GM18907 (cell line): ENCODE measurements around the gene KIAA1671.

ENCODE experiments used
- ATAC-seq: cut with Tn5 transposase; IDR thresholded peaks from one replicate; pipeline ENCODE4 v1.9.1; 2021; ENCODE audit warnings: mild to moderate bottlenecking, moderate library complexity; ENCODE audit not compliant: unreplicated experiment

KIAA1671 gene

DNA sequence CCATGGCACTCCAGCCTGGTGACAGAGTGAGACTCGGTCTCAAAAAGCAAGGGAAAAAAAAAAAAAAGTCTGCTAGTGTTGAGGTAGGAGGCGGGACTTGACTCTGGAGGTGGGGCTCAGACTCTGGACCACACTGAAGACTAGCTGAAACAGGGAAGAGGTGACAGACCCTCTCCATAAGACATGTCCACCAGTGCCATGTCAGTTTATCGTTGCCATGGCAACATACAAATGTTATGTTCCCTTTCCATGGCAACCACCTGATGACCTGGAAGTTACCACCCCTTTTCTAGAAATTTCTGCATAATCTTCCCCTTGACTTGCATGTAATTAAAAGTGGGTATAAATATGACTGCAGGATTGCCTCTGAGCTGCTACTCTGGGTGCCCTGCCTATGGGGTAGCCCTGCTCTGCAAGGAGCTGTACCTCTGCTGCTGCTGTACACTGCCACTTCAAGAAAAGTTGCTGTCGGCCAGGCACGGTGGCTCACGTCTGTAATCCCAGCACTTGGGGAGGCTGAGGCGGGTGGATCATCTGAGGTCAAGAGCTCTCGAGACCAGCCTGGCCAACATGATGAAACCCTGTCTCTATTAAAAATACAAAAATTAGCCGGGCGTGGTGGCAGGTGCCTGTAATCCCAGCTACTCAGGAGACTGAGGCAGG is 55.1 kb downstream of the KIAA1671 start:
- ATAC-seq, result no peak

GRCh38 chr22:25008666-25009065 is 56.1 kb downstream of the KIAA1671 start:
- no peak for ATAC-seq

- ATAC-seq, result no peak
Observed at GRCh38 chr22:25012741-25013143, 60.2 kb downstream of the KIAA1671 start.

DNA sequence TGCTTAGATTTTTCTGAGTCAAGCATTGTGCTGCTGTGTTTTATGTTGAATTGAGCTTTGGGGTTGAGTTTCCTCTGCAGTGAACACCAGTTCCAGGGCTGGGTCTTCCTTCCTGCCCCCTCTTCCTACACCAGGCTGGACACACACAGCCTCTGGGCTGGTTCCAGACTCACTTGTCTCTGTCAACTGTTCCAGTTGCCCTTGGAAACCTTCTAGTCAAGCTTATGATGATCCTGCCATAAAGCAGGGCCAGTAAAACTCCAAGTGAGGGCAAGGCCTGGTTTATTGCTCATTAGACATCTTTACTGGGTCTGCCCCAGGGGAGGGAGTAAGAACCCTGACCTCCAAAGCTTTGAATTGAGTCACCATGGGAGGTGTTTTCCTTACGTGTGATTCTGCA is 61.1 kb downstream of the KIAA1671 start:
- ATAC-seq, result no peak

DNA sequence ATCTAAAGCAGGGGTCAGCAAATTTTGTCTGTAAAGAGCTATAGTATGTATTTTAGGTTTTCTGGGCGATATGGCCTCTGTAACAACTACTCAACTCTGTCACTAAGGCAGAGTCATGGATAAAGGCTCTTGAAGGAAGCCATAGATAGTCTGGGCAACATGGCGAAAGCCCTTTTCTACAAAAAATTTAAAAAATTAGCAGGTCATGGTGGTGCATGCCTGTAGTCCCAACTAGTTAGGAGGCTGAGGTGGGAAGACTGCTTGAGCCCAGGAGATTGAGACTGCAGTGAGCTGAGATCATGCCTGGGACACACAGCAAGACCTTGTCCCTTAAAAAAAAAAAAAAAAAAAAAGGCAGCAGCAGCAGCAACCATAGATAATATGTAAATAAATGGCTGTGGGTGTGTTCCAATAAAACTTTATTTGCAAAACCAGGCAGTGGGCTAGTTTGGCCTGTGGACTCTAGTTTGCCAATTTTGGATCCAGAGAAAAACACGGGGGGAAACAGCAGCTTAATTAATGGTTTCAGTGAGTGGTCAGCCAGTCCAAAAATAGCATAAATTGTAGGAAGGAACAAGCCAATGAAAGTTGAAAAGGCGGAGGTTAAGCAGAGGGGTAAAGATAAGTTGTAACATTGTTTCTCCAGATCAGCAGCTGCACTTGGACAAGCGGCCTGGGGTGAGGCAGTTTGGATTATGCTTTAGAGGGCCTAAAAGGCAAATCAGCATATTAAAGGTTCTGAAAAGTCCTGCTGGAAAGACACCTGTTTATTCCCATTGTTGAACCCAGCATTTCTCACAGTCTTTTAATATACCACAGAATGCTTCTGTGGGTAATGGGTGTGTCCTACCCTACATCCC is 62.6 kb downstream of the KIAA1671 start:
- ATAC-seq, result no peak

DNA sequence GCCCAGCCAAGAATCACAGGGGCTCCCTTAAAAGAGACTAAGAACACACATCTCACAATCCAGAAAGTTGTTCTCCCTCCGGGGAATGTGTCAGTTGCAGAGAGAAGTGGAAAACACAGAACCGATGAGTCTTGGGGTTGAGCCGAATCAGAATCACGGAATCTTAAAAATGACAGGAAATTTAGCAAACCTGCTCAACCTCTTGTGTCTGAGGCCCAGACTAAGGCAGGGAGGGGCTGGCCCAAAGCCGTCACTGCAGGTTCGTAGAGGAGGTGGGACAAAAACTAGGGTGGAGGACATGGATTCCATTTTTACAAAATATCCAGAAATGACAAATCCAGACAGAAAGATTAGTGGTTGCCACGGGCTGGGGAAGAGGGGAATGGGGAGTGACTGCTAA is 63.8 kb downstream of the KIAA1671 start:
- no peak for ATAC-seq

- ATAC-seq, result no peak
Observed at GRCh38 chr22:25018009-25018408, 65.5 kb downstream of the KIAA1671 start.

GRCh38 chr22:25019427-25020184 is 67.1 kb downstream of the KIAA1671 start:
- no peak for ATAC-seq

DNA sequence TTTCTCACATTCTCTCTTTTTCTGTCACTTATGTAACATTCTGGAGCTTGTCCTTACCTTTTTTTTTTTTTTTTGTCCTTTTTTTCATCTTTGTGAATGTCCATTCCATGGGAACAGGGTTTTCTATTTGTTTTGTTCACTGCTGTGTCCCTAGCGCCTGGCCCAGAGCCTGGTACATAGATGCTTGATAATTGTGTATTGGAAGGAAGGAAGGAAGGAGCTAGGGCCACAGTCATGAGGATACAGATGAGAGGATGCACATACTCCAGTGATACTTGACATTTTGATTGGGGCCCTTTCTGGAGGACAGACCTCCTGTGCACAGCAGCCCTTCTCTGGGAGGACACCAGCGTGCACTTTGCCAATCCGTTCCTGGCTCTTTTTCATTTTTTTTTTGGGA is 68.9 kb downstream of the KIAA1671 start:
- ATAC-seq, result no peak

DNA sequence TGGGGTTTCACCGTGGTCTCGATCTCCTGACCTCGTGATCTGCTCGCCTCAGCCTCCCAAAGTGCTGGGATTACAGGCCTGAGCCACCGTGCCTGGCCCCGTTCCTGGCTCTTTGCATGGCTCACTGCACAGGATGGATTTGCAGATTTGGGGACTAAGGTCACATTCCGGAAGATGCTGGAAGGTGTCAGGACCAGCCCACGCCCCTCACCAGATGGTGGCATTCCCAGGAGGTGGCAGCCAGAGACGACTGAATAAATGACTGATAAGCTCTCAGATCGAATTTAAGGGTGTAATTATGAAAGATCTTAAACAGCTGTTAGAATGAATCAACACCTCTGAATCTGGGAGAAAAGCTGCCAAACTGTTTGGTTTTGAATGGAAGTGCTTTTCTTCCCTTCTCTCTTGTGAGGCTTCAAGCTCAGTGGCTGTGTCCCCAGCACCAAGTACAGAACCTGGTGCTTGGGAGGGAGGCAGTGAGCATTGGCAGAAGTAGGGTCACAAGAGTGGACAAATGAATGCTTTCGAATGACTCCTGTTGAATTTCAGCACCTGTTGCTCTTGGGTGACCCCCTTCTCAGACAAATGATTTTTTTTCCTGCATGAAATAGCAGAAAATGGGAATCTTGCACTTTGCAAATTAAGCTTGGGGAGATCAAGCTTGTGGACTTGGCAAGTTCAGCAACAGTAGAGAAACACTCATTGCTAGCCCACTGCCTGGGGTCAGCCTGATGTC is 69.6 kb downstream of the KIAA1671 start:
- ATAC-seq, result no peak

GRCh38 chr22:25023879-25024278 is 71.4 kb downstream of the KIAA1671 start:
- no peak for ATAC-seq

- ATAC-seq, result no peak
Observed at GRCh38 chr22:25024895-25025294, 72.4 kb downstream of the KIAA1671 start.

GRCh38 chr22:25025491-25026400 is 73.2 kb downstream of the KIAA1671 start:
- no peak for ATAC-seq

DNA sequence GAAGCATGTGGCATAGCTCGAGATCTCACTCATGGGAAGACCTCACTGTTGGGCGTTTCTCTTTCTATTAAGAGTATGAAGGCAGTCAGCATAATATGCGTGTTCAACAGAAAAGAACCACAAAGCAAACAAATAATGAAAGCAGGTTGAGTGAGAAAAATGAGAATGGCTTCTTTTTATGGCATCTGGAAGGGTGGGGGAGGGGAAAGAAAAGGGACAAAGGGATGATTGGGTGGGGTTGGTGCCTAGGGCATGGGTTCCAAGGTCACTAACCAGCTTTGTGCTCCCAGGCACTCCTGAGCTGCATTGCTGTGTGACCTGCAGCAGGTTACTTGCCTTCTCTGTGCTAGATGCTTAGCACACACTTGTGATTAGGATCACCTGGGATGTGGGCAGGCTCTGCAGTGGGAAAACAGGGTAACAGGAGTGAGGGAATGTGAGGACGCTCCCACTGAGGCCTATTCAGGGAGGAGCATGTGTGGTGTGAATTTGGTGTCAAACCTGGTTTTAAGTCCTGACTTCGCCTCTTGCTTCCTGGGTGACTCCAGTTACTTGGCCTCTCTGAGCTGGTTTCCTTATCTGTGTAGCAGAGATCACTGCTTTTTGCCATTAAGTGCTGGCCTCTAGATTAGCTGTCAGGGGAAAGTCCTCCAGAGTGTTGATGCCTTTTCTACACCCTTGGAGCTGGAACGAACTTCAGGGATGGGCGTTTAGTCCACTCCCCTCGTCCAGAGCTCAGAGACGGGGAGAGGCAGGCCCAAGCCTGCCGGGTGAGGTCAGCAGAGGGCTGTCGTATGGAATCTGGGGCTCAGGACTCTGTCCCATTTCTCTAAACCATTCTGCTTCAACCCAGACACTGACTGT is 74.8 kb downstream of the KIAA1671 start:
- no peak for ATAC-seq

GRCh38 chr22:25027959-25028840 is 75.7 kb downstream of the KIAA1671 start:
- ATAC-seq, result no peak

DNA sequence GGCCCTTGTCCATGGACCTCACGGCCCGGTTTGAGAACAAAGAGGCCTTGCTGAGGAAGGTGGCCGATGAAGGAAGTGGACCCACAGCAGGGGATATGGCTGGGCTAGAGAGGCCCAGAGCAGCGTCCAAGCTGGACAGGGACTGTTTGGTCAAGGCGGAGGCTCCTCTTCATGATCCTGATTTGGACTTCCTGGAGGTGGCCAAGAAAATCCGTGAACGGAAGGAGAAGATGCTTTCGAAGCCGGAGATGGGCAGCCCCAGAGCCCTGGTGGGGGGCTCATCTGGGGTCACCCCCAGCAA is 76.3 kb downstream of the KIAA1671 start:
- ATAC-seq, result no peak

DNA sequence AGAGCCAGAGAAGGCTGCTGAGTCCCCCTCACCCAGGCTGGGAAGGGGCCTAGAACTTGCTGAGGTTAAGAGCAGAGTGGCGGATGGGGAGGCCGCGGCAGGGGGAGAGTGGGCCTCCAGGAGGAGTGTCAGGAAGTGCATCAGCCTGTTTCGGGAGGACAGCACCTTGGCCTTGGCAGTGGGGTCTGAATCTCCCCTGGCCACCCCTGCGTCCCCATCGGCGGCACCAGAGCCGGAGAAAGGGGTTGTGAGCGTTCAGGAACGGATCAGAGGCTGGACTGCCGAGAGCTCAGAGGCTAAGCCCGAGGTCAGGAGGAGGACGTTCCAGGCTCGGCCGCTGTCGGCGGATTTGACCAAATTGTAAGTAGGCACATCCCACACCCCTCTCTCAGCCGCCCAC is 76.7 kb downstream of the KIAA1671 start:
- ATAC-seq, result no peak

DNA sequence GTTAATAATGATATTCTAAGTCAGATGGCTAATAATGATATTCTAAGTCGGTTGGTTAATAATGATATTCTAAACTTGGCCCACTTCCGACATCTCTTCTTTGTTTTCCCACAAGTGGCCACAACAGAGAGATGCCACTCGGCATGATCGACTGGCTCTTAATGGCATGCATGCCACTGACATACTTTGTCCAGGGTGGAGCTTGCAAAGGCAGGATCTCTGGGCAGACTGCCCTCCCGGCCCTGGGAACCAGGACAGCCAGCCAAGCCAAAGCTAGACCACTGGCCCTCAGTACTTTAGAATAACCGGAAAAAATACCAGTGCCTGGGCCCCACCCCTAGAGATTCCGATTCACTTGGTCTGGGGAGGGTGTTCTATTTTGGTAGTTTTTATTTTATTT is 78.1 kb downstream of the KIAA1671 start:
- no peak for ATAC-seq
